ENCODE data around the gene RHOXF2.

The RHOXF2 gene

DNA sequence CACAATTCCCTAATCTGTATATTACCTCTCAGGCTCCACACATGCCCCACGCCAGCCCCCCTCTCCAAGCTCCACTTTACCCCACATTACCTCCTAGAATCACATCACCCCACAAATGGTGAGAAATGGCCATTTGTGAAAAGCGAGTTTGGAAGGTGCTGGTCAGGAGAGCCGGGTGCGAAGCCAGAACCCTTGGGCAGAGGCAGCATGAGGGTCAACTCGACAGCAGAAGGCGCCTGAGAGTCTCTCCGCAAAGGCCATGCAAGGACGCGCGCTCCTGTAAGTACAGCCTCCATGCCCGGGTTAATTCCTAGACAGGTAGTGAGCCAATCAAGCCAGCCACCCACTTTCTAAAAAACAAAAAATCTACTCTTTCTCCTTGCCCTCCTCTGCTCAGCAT, 42.4 kb downstream of the RHOXF2 start:
- no peak for DNase-seq (ENCODE audit: low read depth, low spot score)

DNA sequence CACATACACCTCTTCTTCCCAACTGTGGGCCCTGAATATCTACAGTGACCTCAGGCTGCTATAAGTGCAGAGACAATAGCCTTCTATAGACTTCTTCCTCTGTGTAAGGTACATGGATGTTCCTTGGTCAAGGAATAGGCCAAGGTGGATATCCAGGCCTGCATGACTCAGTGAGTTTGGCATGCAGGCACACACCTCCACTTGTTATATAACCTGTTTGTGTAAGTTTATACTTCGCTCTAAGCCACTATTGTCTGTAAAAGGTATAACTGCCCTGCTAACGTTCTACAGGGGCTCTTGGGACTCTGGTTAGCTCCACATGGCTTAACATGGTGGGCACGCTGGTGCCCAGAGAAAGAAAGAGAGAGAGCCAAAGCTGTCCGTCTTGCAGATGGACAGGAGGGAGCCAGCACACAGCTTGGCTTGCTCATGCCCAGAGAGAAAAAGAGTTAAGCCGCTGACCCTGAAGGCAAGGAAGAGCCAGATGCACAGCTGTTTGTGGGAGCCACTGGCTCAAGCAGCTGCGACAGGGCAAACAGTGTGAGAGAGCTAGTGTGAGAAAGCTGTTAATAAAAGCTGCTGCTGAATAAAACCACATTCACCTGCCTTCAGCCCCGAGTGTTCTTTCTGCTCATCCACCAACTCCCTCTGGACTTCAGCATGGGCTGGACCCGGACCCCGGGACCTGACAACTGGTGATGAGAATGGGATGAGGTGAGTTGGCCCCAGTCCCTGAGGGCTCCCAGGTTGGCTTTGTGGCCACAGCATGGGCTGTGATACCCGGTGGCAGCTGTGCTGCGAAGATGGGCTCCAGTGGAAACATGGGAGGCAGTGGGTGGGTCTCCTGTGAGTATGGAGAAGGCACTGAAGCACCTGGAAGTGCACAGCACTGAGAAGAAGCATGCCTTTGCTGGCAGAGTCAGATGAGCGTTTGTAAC, 47.7 kb downstream of the RHOXF2 start:
- DNase-seq (ENCODE audit: low read depth, low spot score): no peak

DNA sequence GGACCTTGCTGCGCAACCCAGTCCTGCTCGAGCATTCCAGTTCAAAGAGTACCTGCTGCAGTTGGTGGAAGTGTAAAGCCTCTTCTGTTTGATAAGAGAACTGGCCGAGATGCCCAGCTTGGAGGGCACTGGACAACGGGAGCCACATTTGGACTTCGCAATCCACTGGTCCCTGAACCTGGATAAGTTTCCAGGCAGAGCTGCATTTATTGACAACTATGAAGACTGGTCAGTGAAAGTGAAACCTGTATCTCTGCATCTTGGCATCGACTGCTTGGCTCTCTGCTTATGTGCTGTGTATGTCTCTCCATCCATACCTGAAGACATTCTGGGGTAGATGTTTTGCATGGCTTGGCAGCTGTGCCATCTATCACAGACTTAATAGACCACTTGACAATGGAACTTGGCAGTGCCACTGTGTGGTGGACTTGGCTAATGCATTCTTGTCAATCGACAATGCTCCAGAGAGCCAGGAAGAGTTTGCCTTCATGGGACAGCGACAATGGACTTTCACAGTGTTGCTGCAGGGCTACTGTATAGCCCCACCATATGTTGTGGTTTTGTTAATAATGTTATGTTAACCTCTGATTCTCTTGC, 48.7 kb downstream of the RHOXF2 start:
- DNase-seq (ENCODE audit: low read depth, low spot score): no peak

GRCh38 chrX:120213438-120214265, 55.2 kb downstream of the RHOXF2 start:
- DNase-seq (ENCODE audit: low read depth, low spot score): peak; percentile 9

All from activated CD4-positive, CD25-positive, alpha-beta regulatory T cell treated with anti-CD3 and anti-CD28 coated beads, Interleukin-2, amount 50 U/mL, for 16 hours (primary cell).